AG09319 (cell line): ENCODE data around the gene LSM14B.
A peak's percentile ranks its signal among the peaks of the same experiment; 100 is the strongest.

Experiments used
- DNase-seq: peaks from one replicate; pipeline ENCODE4 v3.0.0-alpha.2; 2010; ENCODE audit warnings: low read depth; ENCODE audit errors: extremely low read depth
- TF ChIP-seq, protein P1 (sequence below): IDR thresholded peaks from 2 replicates; pipeline ENCODE4 v1.5.1; 2011; ENCODE audit warnings: low read depth, mild to moderate bottlenecking, inconsistent platforms, low read length, moderate library complexity

The LSM14B gene

DNA sequence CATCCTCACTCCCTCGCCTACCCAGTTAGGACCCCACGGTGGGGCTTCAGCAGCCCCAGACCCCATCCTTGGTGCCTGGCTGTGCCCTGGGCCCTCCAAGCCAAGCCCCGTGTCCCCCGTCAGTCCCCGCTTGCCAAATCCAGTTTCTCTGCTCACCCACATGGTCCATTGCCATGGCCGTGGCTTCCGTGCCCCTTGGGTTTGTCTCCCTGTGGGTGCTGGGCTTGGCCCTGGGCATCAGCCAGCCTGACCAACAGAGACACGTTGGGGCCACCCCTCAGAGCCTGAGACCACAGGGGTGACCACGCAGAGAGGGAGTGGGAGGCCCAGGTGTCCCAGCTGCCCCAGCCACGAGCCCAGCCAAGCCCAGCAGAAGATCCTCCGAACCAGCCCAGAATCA, 28.9 kb downstream of the LSM14B start:
- no peak for DNase-seq
- TF ChIP-seq, protein P1, sequence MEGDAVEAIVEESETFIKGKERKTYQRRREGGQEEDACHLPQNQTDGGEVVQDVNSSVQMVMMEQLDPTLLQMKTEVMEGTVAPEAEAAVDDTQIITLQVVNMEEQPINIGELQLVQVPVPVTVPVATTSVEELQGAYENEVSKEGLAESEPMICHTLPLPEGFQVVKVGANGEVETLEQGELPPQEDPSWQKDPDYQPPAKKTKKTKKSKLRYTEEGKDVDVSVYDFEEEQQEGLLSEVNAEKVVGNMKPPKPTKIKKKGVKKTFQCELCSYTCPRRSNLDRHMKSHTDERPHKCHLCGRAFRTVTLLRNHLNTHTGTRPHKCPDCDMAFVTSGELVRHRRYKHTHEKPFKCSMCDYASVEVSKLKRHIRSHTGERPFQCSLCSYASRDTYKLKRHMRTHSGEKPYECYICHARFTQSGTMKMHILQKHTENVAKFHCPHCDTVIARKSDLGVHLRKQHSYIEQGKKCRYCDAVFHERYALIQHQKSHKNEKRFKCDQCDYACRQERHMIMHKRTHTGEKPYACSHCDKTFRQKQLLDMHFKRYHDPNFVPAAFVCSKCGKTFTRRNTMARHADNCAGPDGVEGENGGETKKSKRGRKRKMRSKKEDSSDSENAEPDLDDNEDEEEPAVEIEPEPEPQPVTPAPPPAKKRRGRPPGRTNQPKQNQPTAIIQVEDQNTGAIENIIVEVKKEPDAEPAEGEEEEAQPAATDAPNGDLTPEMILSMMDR = no peak

DNA sequence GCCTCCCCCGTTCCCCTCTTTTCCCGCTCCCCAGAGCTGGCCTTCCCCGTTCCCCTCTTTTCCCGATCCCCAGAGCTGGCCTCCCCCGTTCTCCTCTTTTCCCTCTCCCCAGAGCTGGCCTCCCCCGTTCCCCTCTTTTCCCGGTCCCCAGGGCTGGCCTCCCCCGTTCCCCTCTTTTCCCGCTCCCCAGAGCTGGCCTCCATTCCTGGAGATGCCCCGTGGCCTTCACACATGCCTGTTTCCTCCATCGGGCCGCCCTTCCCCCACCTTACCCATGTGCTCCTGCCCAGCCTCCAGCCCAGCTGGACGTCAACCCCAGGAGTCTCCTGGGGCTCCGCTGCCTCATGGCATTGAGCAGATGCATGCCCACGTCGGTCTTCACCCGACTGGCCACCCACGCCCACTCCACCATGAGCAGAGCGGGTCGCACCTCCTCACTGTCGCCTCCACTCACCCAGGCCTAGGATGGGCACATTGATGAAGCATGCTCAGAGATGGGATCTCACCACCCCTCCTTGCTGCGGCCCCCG, 29.6 kb downstream of the LSM14B start:
- DNase-seq = no peak
- TF ChIP-seq, protein P1 = no peak

DNA sequence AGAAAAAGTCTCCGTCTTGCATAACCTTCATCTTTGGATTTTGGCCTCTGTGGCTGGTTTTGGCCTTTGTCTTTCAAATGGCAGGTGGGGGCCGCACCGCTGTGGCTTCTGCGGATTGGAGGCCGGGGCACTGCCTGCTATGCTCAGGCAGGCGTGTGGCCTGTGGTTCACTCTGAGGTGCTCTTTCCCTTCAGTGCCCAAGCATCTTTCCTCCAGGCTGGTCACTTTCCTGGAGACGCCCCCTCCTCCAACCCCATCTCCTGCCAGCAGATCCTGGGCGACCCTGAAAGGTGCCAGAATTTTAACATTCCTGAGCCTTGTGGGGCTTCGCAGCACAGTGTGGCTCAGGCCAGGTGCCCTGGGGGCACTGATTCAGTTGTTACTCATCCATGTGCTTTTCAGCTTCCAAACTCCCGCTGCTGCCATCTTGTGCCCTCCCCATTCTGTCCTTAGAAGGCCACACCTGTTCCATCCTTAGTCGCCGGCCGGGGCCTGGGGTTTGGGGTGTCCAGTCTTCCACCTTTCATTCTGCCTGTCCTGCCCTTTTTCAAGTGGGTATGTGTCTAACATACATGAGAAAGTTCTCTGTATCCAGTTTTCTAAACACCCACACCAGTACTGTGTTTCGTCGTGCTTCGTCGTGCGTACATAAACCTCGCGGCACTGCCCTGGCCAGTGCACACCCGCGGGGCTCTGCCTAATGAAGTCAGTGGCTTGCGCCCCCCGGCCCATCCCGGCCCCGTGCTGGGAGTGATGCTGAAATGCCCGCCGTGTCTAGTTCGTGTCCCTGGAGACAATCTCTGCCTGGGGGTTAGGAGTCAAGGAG, 33.4 kb downstream of the LSM14B start:
- DNase-seq = no peak
- TF ChIP-seq, protein P1 = no peak

DNA sequence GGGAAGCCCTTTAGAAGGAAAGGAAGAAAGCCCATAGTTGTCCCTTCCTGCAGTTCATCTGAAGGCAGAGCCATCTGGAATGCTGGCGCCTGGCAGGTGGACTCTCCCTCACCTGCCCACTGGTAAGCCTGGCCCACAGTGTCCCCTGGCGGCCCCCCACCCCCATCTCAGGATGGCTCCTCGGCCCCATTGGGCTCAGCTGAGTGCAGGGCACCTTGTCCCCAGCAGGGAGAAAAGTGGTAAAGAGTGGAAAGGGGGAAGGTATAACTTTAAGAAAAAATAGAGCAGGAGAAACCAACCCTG, 33.9 kb downstream of the LSM14B start:
- no peak for DNase-seq
- TF ChIP-seq, protein P1 = no peak

DNA sequence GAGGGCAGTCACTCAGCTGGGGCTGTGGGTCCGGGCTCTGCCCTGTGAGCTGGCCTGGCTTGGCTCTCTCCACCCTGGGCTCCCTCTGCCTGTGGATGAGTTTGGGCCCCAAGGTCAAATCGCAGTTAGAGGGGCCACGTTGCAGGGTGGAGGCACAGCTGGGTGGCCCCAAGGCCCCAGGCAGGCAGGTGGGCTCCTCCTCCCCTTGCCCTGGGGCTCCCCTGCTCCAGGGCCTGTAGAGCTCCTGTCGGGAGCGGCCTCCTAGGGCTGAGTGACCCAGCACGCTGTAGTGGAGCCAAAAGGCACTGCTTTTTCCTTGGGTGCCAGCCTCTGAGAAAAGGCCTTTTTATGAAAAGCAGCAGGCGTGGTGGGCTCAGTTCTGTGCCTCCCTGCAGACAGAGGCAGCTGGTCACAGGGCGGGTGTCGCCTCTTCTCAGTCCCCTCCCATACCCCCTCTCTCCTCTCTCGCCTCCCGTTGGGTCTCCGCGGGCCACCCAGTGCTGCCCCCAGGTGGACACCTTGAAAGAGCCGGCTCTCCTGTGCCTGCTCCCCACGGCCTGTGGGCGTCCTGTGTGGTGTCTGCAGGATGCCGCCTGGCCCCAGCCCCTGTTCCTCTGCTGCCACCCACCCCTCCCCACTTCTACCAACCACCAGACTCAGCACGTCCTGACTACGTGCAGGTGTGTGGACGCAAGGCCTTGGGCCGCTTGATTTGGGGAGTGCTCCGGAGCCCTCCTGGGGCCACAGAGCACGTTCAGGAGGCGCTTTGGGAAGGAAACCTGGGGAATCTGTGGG, 34.5 kb downstream of the LSM14B start:
- no peak for DNase-seq
- TF ChIP-seq, protein P1 = peak; percentile 66

DNA sequence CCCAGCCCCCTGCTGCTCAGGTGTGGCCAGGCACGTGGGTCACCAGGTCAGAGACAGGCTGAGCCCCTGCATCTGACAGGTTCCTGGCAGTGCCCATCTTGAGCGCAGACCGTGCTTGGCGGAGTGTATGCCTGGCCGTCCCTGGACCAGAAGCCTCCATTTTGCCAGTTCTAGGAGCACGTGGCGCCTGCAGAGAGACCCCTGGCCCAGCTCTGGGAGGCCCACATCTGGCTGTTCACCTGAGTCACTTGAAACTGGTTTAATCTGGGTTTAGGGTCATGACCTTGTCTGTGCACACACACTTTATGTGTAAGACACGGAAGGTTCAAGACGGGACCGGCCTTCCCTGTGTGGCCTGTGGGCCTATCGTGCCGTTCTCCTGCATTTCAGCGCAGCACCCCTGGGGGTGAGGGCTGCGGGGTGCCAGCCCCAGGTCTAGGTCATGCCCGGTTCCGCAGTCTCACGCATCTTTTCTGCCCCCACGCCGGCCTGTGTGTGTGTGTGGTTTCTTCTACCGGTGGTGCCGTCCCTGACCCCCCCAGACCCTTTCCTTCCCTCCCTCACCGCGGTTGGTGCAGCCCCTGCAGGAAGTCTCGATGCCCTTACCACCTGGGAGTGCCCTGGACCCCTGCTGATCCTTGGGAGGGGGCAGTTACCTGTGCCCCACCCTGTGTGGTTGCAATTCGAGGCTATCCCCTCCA, 35.3 kb downstream of the LSM14B start:
- TF ChIP-seq, protein P1 = no peak
- no peak for DNase-seq
